CD4-positive, alpha-beta T cell treated with Interleukin-12 subunit alpha and Interleukin-12 subunit beta, for 1 hour (primary cell): ENCODE results near the gene CACNG1.

Source experiments
- DNase-seq: peaks from one replicate; pipeline ENCODE4 v3.0.0-alpha.2; 2020

The CACNG1 gene, protein sequence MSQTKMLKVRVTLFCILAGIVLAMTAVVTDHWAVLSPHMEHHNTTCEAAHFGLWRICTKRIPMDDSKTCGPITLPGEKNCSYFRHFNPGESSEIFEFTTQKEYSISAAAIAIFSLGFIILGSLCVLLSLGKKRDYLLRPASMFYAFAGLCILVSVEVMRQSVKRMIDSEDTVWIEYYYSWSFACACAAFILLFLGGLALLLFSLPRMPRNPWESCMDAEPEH

DNA sequence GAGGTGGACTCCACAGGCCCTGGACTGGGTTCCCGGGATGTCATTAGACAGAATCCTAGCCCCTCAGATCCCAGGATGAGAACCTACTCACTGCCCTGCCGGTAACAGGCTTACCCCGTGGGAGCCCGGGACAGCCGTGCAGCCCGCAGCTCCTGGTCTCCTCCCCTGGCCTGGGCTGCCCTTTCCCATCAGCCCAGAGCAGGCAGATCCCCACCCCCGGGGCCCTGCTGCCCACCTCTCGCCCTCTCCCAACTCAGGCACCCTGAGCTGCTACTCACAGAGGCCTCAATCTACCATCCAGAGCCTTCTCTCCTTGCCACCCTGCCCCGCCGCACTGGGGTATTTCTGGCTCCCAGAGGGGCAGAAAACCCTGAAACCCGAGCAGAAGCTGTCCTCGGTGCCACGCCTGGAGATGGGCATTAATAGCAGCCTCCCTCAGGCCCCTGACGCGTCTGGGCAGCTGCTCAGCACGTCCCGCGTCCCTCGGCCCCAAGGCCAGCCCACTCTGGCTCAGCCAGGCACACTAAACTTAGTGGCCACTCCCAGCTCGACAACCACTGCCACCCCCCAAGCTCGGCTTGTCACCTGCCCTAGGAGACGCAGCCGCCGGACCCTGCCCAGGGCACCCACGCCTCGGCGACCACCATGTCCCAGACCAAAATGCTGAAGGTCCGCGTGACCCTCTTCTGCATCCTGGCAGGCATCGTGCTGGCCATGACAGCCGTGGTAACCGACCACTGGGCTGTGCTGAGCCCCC is at the start of gene CACNG1:
Gene CACNG1, plus strand, starts transcription at position 539 of the 757 bp plus-strand sequence. Its CDS starts 107 bp downstream, at position 646.
- DNase-seq: no peak

DNA sequence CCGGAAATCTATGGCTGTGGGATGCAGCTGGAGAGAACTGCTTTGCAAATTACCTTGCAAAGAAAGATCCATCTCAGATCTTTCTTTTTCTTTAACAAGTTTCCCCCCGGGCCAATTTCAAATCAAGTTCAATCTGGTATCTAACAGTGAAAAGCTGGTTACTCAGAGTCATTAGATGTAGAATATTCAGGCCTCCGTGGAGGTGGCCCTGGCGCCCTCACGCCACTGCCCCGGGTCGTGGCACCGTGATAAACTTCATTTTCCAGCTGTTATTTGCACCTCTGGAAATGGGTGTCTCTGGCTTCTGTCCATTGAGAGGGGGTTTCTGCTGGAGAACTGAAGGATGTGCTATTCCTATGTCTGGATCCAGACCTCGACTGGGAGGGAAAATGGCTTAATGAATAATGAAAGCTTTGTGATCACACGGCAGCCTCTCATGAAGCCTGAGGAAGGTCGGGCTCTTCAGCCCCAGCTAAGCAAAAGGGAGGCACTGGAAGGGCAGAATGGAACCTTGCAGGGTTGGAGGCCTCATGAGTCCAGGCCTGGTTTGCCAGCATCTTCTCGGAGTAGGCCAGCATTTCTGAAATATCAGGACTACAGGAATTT is 49.3 kb upstream of the CACNG1 start:
- no peak for DNase-seq

GRCh38 chr17:66995944-66996343 is 48.4 kb upstream of the CACNG1 start:
- DNase-seq: no peak

- no peak for DNase-seq
Observed at GRCh38 chr17:66996926-66997325, 47.4 kb upstream of the CACNG1 start.

DNA sequence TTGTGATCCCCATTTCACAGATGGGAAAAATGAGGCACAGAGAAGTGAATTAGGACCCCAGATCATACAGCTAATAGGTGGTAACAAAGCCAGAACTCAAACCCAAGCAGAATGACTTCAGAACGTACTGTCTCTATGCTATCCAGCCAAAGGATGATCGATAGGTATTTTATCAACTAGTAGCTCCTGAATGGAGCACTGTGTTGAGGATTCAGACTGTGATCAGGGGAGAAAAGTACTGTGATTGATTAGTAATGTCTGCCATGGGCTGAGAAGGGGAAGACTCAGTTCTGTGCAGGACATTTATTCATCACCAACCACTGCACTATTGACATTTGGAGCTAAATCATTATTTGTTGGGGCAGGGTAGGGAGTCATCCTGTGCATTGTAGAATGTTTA is 41.1 kb upstream of the CACNG1 start:
- no peak for DNase-seq

- no peak for DNase-seq
Observed at GRCh38 chr17:67004181-67004580, 40.2 kb upstream of the CACNG1 start.

DNA sequence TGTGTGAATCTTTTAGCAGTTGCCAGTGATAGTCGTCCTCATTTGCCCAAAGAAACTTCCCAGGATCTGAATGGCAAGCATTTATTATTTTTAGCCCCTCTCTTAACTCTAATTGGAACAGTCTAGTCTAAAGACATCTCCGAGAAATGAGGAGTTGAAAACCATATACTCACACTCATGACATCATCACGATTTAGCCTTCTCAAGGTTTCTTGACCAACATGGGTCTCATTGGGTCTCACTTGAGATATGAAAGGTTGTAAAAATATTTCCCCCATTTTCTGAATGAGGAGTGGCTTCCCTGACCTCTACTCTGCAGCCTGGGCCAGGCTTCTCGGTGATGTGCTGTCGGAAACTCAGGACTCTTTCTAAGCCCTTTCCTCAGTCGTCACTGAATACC is 37.1 kb upstream of the CACNG1 start:
- no peak for DNase-seq

DNA sequence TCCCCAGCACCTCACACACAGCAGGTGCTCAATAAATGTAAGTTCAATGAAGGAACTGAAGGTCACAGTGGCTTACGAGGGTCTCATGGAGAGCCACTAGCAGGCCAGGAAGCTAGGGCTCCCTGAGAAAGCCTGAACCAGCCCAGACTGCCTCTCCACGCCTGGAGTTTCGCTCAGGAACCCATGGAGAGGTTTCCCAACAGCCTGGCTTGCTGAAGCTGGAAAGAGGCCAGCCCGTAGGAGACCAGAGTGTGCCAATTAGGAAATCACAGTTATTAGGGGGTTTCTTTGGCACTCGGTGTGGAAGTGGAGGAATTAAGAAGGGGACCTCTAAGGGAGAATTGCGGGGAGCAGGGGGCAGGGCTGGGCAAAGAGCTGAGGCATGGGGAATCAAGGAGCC is 36.3 kb upstream of the CACNG1 start:
- DNase-seq: no peak

- DNase-seq: no peak
Observed at GRCh38 chr17:67011527-67012175, 32.7 kb upstream of the CACNG1 start.

- no peak for DNase-seq
Observed at GRCh38 chr17:67013891-67014290, 30.5 kb upstream of the CACNG1 start.

GRCh38 chr17:67015001-67015400 is 29.4 kb upstream of the CACNG1 start:
- no peak for DNase-seq

- no peak for DNase-seq
Observed at GRCh38 chr17:67016039-67016762, 28.2 kb upstream of the CACNG1 start.

GRCh38 chr17:67017910-67018309 is 26.4 kb upstream of the CACNG1 start:
- no peak for DNase-seq

DNA sequence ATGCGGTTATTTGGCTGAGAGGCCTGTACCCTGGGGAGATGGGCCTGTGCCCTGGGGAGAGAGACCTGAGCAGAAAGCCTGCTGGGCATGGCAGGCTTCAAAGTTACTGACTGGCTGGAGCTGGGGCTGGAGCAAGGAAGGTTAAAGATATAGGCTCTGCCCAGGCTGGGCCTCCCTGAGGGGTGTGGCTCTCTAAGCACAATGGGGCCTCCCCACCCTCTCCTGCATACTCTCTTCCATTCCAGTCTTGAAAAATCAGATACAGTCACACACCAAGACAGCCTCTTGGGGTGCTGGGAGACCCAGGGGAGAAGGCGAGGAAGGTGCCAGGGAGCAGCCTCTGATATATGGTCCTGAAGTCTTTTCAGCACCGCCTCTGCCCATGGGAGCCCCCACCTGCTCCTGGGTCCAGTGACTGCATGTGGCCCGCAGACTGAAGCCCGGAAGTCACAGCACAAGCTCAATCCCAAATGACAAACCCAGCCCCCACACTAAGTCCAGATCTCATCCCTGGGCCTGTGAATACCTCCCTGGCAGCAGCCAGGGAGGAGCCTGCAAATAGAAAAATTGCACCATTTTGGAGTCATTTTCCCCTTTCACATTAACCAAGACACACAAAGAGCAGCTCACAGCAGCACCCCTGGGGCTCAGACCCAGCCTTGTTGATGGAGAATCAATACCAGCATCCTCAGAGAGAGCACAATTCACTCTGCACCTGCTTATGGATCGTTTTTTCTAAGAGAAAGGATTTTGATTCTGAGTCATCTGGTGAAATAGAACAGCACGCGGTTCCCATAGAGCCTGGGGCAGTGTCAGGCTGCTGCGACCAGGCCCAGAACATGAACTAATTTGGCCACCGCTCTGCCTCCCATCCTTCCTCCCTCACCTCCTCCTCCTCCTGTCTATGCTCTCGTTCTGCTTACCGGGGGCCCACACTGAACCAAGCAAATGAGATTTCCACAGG is 25.6 kb upstream of the CACNG1 start:
- no peak for DNase-seq

DNA sequence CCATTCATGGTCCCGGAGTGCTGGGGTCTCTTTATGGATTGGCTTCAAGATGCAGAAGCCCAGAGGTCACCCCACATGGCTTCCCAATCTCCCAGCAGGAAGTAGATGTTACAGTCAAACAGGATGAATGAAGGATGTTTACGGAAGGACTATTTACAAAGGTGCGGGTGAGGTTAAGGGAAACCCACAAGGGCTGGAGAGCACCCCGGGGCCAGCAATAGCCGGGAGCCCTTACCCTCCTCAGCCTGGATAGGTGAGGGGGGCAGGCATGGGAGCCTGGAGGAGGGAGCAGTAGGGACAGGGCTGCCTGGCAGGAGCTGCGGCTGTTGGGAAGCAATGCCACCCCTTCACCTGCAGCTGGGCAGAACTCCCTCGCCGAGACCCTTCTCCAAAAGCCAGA is 24.5 kb upstream of the CACNG1 start:
- no peak for DNase-seq

DNA sequence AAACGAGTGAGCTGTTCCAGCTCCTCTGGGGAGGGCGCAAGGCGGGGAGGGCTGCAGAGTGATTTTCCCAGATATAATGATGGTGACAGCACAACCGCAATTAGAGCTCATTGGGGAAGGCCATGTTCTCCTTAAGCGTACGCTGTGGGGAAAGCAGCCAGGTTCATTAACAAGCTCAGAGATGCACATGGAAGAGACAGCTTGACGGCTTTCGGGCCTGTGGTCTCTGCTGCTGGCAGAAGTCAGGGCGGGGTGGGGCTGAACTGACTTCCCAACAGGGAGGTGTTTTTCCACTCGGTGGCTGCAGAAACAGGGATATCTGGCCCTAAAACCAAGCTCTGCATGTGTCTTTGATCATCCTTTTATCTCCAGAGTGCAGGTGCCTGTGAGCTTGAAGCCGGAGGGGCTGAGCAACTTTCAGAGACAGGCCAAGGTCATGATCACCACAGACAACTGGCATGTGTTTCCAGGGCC is 24.0 kb upstream of the CACNG1 start:
- DNase-seq: no peak

DNA sequence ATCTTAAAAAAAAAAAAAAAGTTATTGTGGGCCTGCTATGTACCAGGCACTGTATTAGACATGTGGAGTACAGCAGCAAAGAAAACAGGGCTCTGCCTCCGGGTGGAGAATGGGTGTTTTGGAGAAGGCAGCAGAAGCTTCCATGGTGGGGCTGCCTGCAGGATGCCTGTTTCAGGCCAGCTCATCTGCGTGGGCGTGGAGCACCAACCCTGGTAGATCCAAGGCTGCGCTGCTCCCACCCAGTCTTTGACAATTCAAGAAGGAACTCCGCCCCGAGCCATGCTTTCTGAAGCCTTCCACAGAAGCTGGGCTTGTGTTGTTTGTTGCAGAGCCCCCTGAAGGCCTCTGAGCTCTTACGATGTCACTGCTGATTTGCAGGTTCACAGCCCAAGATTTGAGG is 23.2 kb upstream of the CACNG1 start:
- DNase-seq: no peak

DNA sequence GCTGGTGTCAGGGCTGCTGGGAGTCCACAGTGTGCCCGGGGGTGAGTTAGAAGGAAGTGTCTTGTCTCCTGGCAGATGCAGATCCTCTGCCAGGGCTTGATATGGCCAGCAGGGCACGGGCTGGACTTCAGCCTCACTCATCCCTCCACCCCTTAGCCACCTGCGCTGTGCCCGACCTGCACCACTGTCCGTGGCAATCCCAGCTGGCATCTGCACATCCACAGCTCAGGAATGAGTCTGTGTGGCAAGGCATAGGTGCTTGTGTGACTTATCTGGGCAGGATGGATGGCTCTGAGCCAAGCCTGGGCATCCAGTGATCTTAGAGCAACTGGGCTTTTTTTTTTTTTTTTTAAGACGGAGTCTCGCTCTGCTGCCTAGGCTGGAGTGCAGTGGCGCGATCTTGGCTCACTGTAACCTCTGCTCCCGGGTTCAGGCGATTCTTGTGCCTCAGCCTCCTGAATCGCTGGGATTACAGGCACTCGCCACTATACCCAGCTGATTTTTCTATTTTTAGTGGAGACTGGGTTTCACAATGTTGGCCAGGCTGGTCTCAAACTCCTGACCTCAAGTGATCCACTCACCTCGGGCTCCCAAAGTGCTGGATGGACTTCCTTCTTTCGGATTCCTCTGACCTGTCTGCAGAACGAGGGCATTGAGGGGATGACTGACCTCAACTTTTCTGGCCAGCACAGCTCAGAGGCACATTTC is 22.5 kb upstream of the CACNG1 start:
- DNase-seq: no peak

GRCh38 chr17:67022451-67022810 is 21.9 kb upstream of the CACNG1 start:
- DNase-seq: no peak

GRCh38 chr17:67024736-67025135 is 19.6 kb upstream of the CACNG1 start:
- no peak for DNase-seq

GRCh38 chr17:67025216-67025792 is 19.1 kb upstream of the CACNG1 start:
- DNase-seq: no peak
